ENCODE measurements around the gene COL9A2. TPM values are rescaled to one million over a fixed set of nuclear protein-coding genes. Genes with fewer than 3 reads are reported as not detected.

The COL9A2 gene
- total RNA-seq, 4 donors from 2014 or later: 6.2 to 21.6 (median 11.7) TPM

DNA sequence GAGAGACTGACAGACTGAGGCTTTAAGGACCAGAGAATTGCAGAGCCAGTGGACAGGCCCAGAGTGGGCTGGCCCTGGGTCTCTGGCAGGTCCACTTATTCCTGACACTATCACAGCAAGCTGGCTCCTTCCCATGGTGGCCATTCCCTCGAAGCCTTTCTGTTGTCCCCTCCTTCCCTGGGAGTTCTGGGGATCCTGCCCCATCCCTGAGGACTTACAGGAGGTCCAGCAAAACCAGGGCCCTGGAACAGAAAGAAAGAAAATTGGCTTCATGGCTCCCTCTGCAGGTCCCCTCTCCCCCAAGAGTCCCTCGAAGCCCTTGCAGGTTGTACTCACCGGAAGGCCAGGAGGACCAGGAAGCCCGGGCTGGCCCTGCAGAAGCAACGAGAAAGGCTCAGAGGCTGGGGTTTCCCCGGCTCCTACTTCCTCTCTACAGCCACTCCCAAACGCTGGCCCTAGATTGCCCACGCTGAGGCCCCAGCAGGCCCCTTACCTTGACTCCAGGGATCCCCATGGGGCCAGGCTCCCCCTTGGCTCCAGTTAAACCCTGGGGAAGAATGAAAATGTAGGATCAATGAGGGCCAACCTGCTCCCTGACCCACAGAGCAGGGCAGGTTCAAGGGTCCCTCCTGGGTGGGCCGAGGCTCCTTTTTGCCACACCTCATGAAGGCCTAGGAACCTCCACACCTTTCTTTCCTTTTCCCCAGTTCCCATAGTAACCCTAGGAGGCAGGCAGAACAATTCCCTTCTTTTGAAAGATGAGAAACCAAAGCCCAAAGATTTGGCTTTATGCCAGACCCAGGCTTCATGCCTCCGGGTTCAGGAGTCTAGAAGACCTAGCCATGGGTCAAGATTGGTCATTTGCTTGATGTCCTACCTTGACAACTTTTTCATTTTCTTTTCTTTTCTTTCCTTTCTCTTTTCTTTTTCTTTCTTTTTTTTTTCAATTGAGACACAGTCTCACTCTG lies 4.6 kb downstream of the COL9A2 start:
- WGBS, 2 donors: 77 to 88% methylated on average over 6 to 10 of the region's 10 CpGs
- no peaks in the 10 kb centered on the region for H3K27me3 ChIP-seq
- H3K9me3 ChIP-seq: no peaks in the 10 kb centered on the region
- no peak overlapping the region for H3K27ac ChIP-seq
- intact Hi-C loops (cut with DNase I): no loop called here
- no peak for DNase-seq
- H3K4me3 ChIP-seq (replicated peaks in 1 of 3): no peak overlapping the region
- no peak for TF ChIP-seq POLR2A (IDR thresholded peaks at IDR 0.05)
- TF ChIP-seq, protein P1, sequence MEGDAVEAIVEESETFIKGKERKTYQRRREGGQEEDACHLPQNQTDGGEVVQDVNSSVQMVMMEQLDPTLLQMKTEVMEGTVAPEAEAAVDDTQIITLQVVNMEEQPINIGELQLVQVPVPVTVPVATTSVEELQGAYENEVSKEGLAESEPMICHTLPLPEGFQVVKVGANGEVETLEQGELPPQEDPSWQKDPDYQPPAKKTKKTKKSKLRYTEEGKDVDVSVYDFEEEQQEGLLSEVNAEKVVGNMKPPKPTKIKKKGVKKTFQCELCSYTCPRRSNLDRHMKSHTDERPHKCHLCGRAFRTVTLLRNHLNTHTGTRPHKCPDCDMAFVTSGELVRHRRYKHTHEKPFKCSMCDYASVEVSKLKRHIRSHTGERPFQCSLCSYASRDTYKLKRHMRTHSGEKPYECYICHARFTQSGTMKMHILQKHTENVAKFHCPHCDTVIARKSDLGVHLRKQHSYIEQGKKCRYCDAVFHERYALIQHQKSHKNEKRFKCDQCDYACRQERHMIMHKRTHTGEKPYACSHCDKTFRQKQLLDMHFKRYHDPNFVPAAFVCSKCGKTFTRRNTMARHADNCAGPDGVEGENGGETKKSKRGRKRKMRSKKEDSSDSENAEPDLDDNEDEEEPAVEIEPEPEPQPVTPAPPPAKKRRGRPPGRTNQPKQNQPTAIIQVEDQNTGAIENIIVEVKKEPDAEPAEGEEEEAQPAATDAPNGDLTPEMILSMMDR (IDR thresholded peaks at IDR 0.05): no peak
- no peaks in the 10 kb centered on the region for H3K36me3 ChIP-seq
- peaks cover 39 to 43% of the 10 kb centered on the region in 2 donors for H3K4me1 ChIP-seq

DNA sequence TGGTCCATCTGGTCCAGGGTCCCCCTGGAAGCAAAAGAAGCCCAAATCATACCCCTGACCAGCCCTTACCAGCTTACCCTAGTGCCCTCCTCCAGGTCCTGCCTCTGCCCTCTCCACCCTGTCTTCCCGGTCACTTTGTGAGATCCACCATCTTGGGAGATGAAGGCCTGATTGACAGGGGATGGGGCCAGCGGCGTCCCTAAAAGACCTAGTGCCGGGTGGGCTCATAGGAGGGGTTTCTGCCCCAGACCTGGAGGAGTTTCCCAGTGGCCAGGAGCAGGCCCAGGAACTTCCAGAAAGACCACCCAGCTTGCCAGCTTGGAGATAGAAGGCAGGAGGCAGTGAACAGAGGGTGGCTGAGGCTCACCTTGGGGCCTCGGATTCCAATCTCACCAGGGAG lies 5.4 kb downstream of the COL9A2 start:
- Histone ChIP-seq H3K9me3 (no peaks in the 10 kb centered on the region), H3K4me3 (replicated peaks in 1 of 3) (no peak overlapping the region), H3K27ac (no peak overlapping the region), H3K4me1 (peaks cover 34 to 37% of the 10 kb centered on the region in 2 donors), H3K36me3 (no peaks in the 10 kb centered on the region), H3K27me3 (no peaks in the 10 kb centered on the region)
- intact Hi-C loops (cut with DNase I): no loop called here
- TF ChIP-seq POLR2A (IDR thresholded peaks at IDR 0.05): no peak
- TF ChIP-seq, protein P1 (IDR thresholded peaks at IDR 0.05): no peak
- WGBS, 2 donors: 96% methylated on average over 5 of the region's 5 CpGs
- no peak for DNase-seq

DNA sequence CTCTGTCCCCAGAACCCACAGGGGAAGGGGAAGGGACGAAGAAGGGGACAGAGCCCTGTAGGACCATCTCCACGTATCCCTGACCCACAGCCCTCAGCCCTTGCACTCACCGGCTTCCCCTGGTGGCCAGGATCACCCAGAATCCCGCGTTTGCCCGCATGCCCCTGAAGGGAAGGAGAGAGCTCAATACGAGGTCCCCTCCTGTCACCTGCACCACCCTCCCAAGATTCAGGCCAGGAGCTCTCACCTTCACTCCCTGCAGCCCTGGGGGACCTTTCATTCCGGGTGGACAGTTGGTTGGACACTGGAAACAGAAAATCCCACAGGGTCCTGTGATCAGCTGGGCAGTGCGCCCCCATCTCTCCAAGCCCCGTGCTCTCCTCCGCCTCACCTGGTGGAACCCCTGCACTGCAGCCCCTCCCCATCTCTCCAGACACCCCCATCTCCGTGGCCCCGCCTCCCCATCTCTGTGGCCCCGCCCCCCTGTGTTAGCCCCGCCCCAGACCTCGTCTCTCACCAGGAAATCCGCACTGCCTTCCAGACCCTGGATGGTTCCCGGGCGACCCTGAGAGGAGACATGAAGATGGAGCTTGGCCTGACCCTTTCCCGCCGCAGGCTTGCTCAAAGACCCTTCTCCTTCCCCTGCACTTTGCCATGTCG lies 6.0 kb downstream of the COL9A2 start:
- H3K27me3 ChIP-seq: no peaks in the 10 kb centered on the region
- H3K9me3 ChIP-seq: no peaks in the 10 kb centered on the region
- H3K4me1 ChIP-seq: peaks cover 30 to 36% of the 10 kb centered on the region in 2 donors
- H3K4me3 ChIP-seq (replicated peaks in 1 of 3): no peak overlapping the region
- no peaks in the 10 kb centered on the region for H3K36me3 ChIP-seq
- TF ChIP-seq POLR2A (IDR thresholded peaks at IDR 0.05): no peak
- TF ChIP-seq, protein P1 (IDR thresholded peaks at IDR 0.05): no peak
- H3K27ac ChIP-seq: no peak overlapping the region
- intact Hi-C loops (cut with DNase I): no loop called here
- DNase-seq: no peak
- 72 to 81% methylated on average over 20 to 22 of the region's 22 CpGs for WGBS, 2 donors

DNA sequence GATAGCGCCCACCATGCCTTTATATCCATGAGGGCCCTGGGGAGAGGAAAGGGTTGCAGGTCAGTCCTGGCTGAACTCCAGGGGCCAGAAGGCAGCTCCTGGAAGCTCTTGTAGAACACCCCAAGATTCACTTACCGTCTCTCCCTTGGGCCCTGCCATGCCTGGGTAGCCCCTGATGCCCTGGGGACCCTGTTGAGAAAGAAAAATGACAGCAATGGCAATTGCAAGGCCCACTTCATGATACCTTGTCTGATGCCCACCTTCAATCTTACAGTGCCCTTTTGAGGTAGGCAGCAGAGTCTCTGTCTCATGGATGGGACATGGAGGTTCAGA lies 7.0 kb downstream of the COL9A2 start:
- DNase-seq: no peak
- WGBS, 2 donors: 67 to 69% methylated on average over 1 to 2 of the region's 2 CpGs
- Histone ChIP-seq H3K27me3 (no peaks in the 10 kb centered on the region), H3K36me3 (no peaks in the 10 kb centered on the region), H3K27ac (peak overlapping the region; percentile 73 to 89 (median 76)), H3K9me3 (no peaks in the 10 kb centered on the region), H3K4me3 (replicated peaks in 1 of 3) (no peak overlapping the region), H3K4me1 (peaks cover 23 to 32% of the 10 kb centered on the region in 2 donors)
- TF ChIP-seq, protein P1 (IDR thresholded peaks at IDR 0.05): no peak
- no peak for TF ChIP-seq POLR2A (IDR thresholded peaks at IDR 0.05)
- intact Hi-C loops (cut with DNase I): no loop called here
